ENCODE data around the gene CYP3A7. TPM values are rescaled to one million over a fixed set of nuclear protein-coding genes. Genes with fewer than 3 reads are reported as not detected.
"Not testable (repeated sequence)": the region's sequence is repeated elsewhere in the genome, so short reads cannot be mapped to it uniquely, and the experiment has no call there.

The CYP3A7 gene
- total and polyA plus RNA-seq, 4 donors: 0.05 TPM; not detected in 3

GRCh38 chr7:99685871-99686608, 49.0 kb downstream of the CYP3A7 start:
- H3K4me1 ChIP-seq (ENCODE audit: control insufficient read depth in 1 of 2, insufficient read depth in 2 of 2, low read length in 2 of 2); H3K36me3 ChIP-seq (ENCODE audit: control insufficient read depth in 1 of 2, insufficient read depth in 2 of 2, low read length in 1 of 2); intact Hi-C loops (cut with DNase I); H3K27ac ChIP-seq (ENCODE audit: low read depth in 1 of 2, low read length in 2 of 2); ATAC-seq (ENCODE audit: low FRiP score); DNase-seq; H3K27me3 ChIP-seq (ENCODE audit: control insufficient read depth in 1 of 2, insufficient read depth in 2 of 2, low read length in 1 of 2); H3K9me3 ChIP-seq (ENCODE audit: control insufficient read depth, low read length); H3K4me3 ChIP-seq (ENCODE audit: low read length in 2 of 2): not testable (repeated sequence)
- 87 to 90% methylated on average over 14 of the region's 14 CpGs for WGBS, 2 donors

DNA sequence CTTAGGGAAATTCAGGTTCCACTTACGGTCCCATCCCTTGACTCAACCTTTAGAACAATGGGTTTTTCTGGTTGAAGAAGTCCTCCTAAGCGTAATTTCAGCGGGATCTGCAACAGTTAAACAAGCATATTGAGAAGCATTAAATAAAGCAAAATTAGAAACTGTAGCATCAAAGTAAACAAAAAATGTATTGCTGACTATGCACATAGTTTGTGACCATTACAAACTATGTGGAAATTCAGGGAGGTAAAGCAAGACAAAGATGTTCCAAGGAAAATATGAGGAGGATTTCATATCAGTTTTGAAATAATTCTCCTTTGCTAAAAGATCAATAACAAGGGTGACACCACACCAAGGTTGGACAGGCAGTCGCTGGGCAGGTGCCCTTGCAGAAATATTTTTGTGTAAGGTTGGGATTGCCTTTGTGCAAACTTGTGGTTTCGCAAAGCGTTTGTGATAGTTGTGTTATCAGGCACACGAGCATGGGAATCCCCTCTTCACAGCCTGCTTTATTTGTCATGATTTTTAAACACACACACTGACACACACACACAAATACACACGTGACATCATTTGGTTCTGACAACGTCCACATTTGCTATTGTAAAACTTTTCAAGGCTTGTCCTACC, 49.8 kb downstream of the CYP3A7 start:
- no peak for DNase-seq
- ATAC-seq (ENCODE audit: low FRiP score): no peak
- no peak overlapping the region for H3K27ac ChIP-seq (ENCODE audit: low read depth in 1 of 2, low read length in 2 of 2)
- no peaks in the 10 kb centered on the region for H3K9me3 ChIP-seq (ENCODE audit: control insufficient read depth, low read length)
- H3K4me3 ChIP-seq (ENCODE audit: low read length in 2 of 2): no peak overlapping the region
- no peaks in the 10 kb centered on the region for H3K36me3 ChIP-seq (ENCODE audit: control insufficient read depth in 1 of 2, insufficient read depth in 2 of 2, low read length in 1 of 2)
- no peaks in the 10 kb centered on the region for H3K27me3 ChIP-seq (ENCODE audit: control insufficient read depth in 1 of 2, insufficient read depth in 2 of 2, low read length in 1 of 2)
- intact Hi-C loops (cut with DNase I): no loop called here
- no peaks in the 10 kb centered on the region for H3K4me1 ChIP-seq (ENCODE audit: control insufficient read depth in 1 of 2, insufficient read depth in 2 of 2, low read length in 2 of 2)
- 88 to 90% methylated on average over 9 of the region's 9 CpGs for WGBS, 2 donors

DNA sequence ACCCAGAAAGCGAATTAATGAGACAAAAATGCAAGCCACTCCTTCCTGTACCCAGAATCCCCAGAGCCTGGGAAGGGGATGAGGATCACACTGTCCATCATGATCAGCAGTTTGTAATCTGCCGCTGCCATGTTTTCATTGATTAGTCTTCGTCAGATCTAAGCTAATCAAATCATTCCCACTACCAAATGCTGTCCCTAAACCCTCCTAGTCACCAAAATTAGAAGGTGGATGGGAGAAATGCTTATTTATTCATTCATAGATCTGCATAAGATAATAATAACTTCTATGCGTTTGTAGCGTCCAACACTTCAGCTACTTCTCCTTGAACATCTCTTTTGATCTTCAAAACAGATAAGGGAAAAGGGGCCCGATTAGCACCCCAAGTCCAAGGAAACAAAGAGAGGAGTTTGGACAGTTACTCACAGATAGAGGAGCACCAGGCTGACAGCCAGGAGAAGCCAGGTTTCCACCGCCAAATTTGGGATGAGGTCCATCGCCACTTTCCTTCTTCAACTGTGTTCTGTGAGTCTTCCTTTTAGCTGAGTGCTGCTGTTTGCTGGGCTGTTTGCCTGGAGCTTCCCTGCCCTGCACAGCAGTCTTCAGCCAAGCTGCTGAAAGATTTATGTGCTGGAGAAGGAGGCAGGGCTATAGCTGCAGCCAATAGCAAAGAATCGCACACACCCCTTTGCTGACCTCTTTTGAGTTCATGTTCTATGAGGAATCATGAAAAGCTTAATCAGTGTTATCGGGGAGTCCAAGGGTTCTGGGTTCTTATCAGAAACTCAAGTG, 55.4 kb downstream of the CYP3A7 start, which contains the start of gene CYP3A5:
CYP3A5 (minus strand) TSS at position 597 of the 792 bp plus-strand sequence; CDS start at position 497, 100 bp downstream.
- DNase-seq: no peak
- Histone ChIP-seq H3K36me3 (ENCODE audit: control insufficient read depth in 1 of 2, insufficient read depth in 2 of 2, low read length in 1 of 2) (no peaks in the 10 kb centered on the region), H3K4me3 (ENCODE audit: low read length in 2 of 2) (no peak within 1 kb of the TSS), H3K4me1 (ENCODE audit: control insufficient read depth in 1 of 2, insufficient read depth in 2 of 2, low read length in 2 of 2) (no peaks in the 10 kb centered on the region), H3K27me3 (ENCODE audit: control insufficient read depth in 1 of 2, insufficient read depth in 2 of 2, low read length in 1 of 2) (no peaks in the 10 kb centered on the region), H3K27ac (ENCODE audit: low read depth in 1 of 2, low read length in 2 of 2) (no peak within 1 kb of the TSS), H3K9me3 (ENCODE audit: control insufficient read depth, low read length) (no peaks in the 10 kb centered on the region)
- WGBS, 2 donors: 68 to 75% methylated on average over 10 of the region's 10 CpGs
- intact Hi-C loops (cut with DNase I): no loop called here
- peak; percentile 83 for ATAC-seq (ENCODE audit: low FRiP score)

DNA sequence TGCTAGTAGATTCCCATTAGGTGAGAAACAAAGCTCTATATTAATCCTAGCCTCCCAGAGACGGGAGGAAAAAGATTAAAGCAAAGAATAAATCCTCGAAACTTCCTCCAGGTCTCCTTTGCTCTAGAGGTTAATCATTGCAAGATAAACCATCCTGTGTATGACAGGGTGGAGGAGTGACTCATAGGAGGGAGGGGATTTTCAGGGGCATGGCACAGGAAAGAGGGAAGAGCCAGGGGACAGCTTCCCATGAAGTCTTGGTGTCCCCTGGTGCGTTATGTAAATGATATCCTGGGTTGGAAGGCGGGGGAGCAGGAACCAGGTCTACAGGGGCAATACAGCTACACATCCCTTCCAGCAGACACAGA, 56.0 kb downstream of the CYP3A7 start:
- Histone ChIP-seq H3K4me3 (ENCODE audit: low read length in 2 of 2) (no peak overlapping the region), H3K4me1 (ENCODE audit: control insufficient read depth in 1 of 2, insufficient read depth in 2 of 2, low read length in 2 of 2) (no peaks in the 10 kb centered on the region), H3K27ac (ENCODE audit: low read depth in 1 of 2, low read length in 2 of 2) (no peak overlapping the region), H3K9me3 (ENCODE audit: control insufficient read depth, low read length) (no peaks in the 10 kb centered on the region), H3K27me3 (ENCODE audit: control insufficient read depth in 1 of 2, insufficient read depth in 2 of 2, low read length in 1 of 2) (no peaks in the 10 kb centered on the region), H3K36me3 (ENCODE audit: control insufficient read depth in 1 of 2, insufficient read depth in 2 of 2, low read length in 1 of 2) (no peaks in the 10 kb centered on the region)
- 59 to 63% methylated on average over 4 of the region's 4 CpGs for WGBS, 2 donors
- DNase-seq: no peak
- no peak for ATAC-seq (ENCODE audit: low FRiP score)
- intact Hi-C loops (cut with DNase I): no loop called here

DNA sequence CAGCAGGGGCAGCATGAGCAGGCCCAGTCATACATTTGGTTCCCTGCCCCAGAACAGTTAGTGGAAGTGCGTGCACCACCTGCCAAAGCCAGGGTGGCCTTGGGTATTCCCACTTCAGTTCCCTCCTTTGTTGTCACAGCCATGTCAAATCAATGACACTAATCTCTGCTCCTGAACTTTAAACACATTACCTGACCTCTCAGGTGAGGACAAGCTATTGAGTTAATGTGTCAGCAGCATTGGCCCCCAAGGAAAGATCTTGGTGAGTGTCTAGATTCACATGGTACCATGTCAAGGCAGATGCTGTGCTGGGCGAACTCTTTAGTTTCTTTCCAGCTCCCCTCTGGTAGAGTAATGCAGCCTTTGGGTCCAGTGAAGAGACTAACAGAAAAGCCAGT, 57.3 kb downstream of the CYP3A7 start:
- intact Hi-C loops (cut with DNase I): no loop called here
- Histone ChIP-seq H3K4me1 (ENCODE audit: control insufficient read depth in 1 of 2, insufficient read depth in 2 of 2, low read length in 2 of 2) (no peaks in the 10 kb centered on the region), H3K36me3 (ENCODE audit: control insufficient read depth in 1 of 2, insufficient read depth in 2 of 2, low read length in 1 of 2) (no peaks in the 10 kb centered on the region), H3K9me3 (ENCODE audit: control insufficient read depth, low read length) (no peaks in the 10 kb centered on the region), H3K27me3 (ENCODE audit: control insufficient read depth in 1 of 2, insufficient read depth in 2 of 2, low read length in 1 of 2) (no peaks in the 10 kb centered on the region), H3K4me3 (ENCODE audit: low read length in 2 of 2) (no peak overlapping the region), H3K27ac (ENCODE audit: low read depth in 1 of 2, low read length in 2 of 2) (no peak overlapping the region)
- DNase-seq (no peak), ATAC-seq (ENCODE audit: low FRiP score) (no peak)
- WGBS, 2 donors: 86 to 91% methylated on average over 2 of the region's 2 CpGs

GRCh38 chr7:99677013-99677647, 57.9 kb downstream of the CYP3A7 start:
- H3K4me3 ChIP-seq (ENCODE audit: low read length in 2 of 2): no peak overlapping the region
- DNase-seq: no peak
- WGBS, 2 donors: 80 to 86% methylated on average over 4 of the region's 4 CpGs
- H3K27me3 ChIP-seq (ENCODE audit: control insufficient read depth in 1 of 2, insufficient read depth in 2 of 2, low read length in 1 of 2): no peaks in the 10 kb centered on the region
- no peaks in the 10 kb centered on the region for H3K4me1 ChIP-seq (ENCODE audit: control insufficient read depth in 1 of 2, insufficient read depth in 2 of 2, low read length in 2 of 2)
- ATAC-seq (ENCODE audit: low FRiP score): no peak
- intact Hi-C loops (cut with DNase I): no loop called here
- H3K27ac ChIP-seq (ENCODE audit: low read depth in 1 of 2, low read length in 2 of 2): no peak overlapping the region
- H3K36me3 ChIP-seq (ENCODE audit: control insufficient read depth in 1 of 2, insufficient read depth in 2 of 2, low read length in 1 of 2): no peaks in the 10 kb centered on the region
- no peaks in the 10 kb centered on the region for H3K9me3 ChIP-seq (ENCODE audit: control insufficient read depth, low read length)

DNA sequence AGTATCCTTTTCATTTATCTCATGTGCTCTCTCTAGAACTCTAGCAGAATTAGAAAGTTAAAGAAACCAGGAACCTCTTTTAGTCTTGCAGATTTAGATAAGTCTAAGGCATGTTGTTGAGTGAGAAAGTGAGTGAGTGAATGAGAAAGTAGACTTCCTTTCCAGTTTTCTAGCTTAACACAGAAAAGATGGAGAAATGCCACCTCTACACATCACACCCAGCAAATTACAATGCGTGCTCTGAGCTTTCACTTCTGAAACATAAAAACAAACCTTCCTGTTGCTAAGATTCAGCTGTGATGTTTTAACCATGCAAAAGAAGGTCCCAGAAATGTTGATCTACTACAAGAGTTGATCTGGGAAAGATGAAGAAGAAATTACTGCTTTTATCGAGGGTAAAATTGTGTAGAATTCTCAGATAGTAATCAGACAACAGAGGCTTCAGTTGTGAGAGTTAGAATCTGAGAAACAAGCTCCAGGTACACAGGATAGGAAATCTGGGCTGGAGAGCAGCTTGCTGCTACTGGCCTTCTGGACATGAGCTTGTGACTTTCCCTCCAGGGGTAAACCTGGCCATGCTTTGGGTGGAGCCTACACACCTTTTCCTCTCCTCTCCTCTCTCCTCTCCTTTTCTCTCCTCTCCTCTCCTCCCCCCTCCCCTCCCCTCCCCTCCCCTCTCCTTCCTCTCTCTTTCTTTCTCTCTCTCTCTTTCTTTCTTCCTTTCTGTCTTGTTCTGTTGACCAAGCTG, 59.8 kb downstream of the CYP3A7 start:
- Histone ChIP-seq H3K9me3 (ENCODE audit: control insufficient read depth, low read length) (no peaks in the 10 kb centered on the region), H3K4me1 (ENCODE audit: control insufficient read depth in 1 of 2, insufficient read depth in 2 of 2, low read length in 2 of 2) (no peaks in the 10 kb centered on the region), H3K27ac (ENCODE audit: low read depth in 1 of 2, low read length in 2 of 2) (no peak overlapping the region), H3K36me3 (ENCODE audit: control insufficient read depth in 1 of 2, insufficient read depth in 2 of 2, low read length in 1 of 2) (no peaks in the 10 kb centered on the region), H3K4me3 (ENCODE audit: low read length in 2 of 2) (no peak overlapping the region), H3K27me3 (ENCODE audit: control insufficient read depth in 1 of 2, insufficient read depth in 2 of 2, low read length in 1 of 2) (no peaks in the 10 kb centered on the region)
- DNase-seq (no peak), ATAC-seq (ENCODE audit: low FRiP score) (no peak)
- WGBS, 2 donors: 56 to 60% methylated on average over 2 of the region's 2 CpGs
- intact Hi-C loops (cut with DNase I): no loop called here

GRCh38 chr7:99672573-99672972, 62.4 kb downstream of the CYP3A7 start:
- intact Hi-C loops (cut with DNase I): no loop called here
- H3K9me3 ChIP-seq (ENCODE audit: control insufficient read depth, low read length): no peaks in the 10 kb centered on the region
- DNase-seq (no peak), ATAC-seq (ENCODE audit: low FRiP score) (no peak)
- H3K27ac ChIP-seq (ENCODE audit: low read depth in 1 of 2, low read length in 2 of 2): no peak overlapping the region
- no peaks in the 10 kb centered on the region for H3K27me3 ChIP-seq (ENCODE audit: control insufficient read depth in 1 of 2, insufficient read depth in 2 of 2, low read length in 1 of 2)
- no peaks in the 10 kb centered on the region for H3K36me3 ChIP-seq (ENCODE audit: control insufficient read depth in 1 of 2, insufficient read depth in 2 of 2, low read length in 1 of 2)
- no peak overlapping the region for H3K4me3 ChIP-seq (ENCODE audit: low read length in 2 of 2)
- WGBS, 2 donors: 91 to 93% methylated on average over 7 of the region's 7 CpGs
- no peaks in the 10 kb centered on the region for H3K4me1 ChIP-seq (ENCODE audit: control insufficient read depth in 1 of 2, insufficient read depth in 2 of 2, low read length in 2 of 2)

All from aorta (tissue), 5 donors.